Middle frontal gyrus (tissue), 1 donor: Measurements from ENCODE around the gene RAP1GAP2.
"Not testable (repeated sequence)": the region's sequence is repeated elsewhere in the genome, so short reads cannot be mapped to it uniquely, and the experiment has no call there.

Source experiments
- DNase-seq: peaks from one replicate; pipeline ENCODE4 v3.0.0-alpha.2; 2015; ENCODE audit warnings: low spot score; ENCODE audit errors: extremely low spot score

The RAP1GAP2 gene

GRCh38 chr17:2965621-2966595 is 169.7 kb downstream of the RAP1GAP2 start:
- DNase-seq: no peak

- no peak for DNase-seq
These were observed 171.3 kb downstream of the RAP1GAP2 start for GRCh38 chr17:2967515-2967914.

DNA sequence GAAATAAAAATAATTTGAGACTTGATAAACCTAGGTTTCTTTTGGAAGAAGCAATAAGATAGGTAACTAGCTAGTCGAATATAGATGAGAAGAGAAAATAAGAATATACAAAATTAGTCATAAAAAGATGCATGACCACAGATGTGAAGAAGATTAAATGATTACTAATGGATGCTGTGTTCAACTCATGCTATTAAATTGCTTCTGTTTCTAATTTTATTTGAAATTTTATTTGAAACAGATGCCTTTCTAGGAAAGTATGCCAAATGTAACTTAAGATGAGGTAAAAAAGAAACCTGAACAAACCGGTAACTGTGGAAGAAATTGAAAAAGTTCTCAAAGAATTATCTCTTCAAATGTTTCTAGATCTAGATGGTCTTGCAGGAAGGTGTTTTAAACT is 175.6 kb downstream of the RAP1GAP2 start:
- no peak for DNase-seq

GRCh38 chr17:2972749-2973148 is 176.5 kb downstream of the RAP1GAP2 start:
- no peak for DNase-seq

DNA sequence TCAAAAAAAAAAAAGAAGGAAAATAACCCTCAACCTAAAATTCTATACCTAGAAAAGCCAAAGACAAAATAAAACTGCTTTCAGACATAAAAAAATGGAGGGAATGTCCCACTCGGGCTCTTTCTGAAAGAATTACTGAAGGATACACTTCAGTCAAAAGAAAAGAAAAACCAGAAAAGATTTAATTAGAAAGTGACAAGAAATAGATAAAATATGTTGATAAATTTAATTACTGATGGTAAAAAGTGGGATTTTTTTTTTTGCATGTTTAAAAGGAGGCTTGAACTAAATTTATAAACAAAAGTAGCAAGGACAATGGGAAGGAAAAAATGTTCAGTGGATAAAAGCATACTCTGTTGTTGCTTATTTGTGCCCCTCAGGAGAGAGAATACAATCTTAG is 178.1 kb downstream of the RAP1GAP2 start:
- DNase-seq: no peak

GRCh38 chr17:2975469-2975958 is 179.3 kb downstream of the RAP1GAP2 start:
- no peak for DNase-seq

DNA sequence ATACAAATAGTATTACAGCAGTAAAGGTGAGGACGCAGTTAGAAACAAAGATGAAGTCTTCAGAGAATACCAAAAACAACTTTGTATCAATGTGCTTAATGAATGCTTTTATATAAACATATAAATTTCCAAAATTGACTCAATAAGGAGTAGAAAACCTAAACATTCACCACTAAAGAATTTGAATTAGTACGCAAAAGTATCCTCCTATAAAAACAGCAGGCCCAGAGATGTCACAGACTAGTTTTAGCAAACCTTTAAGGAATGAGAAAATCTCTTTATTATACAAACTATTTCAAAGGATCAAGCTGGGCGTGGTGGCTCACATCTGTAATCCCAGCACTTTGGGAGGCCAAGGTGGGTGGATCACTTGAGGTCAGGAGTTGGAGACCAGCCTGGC is 180.9 kb downstream of the RAP1GAP2 start:
- DNase-seq: no peak

GRCh38 chr17:2978116-2978515 is 181.9 kb downstream of the RAP1GAP2 start:
- DNase-seq: no peak

DNA sequence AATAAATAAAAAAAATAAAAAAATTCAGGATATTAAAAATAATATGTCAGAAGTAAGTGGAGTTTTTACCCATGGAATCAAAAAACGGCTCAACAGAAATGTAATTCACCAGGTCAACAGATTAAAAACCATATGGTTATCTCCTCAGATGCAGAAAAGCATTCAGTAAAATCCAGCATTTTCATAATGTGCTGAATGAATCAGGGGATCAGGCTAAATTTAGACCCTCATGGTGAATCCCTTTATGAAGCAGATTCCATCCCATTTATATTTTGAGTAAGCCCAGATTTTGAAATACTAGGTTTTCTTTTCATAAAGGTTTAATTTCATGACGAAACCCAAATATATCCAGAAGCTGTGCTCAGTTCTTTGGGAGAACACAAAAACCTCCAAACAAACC is 182.8 kb downstream of the RAP1GAP2 start:
- no peak for DNase-seq

DNA sequence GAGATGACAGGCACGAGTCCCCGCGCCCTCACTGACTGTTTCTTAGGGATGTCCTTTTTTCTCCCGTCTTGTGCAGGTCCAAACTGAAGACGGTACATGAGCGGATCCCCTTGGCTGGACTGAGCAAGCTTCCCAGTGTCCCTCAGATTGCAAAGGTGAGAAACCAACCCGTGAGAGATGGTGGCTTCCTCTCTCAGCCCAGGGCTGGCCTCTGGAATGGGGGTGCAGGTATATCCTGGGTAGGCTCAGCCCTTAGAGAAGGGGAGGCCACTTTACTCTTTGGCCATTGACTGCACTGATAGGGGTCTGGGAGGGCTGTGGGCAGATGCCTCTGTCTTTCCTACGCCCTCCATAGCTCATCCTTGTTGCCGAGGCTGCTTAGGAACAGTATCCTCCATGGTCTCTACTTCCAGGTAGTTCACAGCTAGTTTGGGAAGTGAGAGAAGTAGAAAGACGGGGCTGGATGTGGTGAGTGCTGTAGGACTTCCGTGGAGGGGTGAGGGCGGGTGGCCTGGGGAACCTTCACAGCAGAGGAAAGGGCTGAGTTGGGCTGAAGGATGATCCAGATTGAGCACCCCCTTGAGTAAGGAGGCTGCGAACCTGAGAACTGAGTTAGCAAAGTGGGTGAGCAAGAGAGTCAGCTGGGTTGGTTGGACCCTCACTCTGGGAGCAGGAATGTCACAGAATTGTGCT is 184.1 kb downstream of the RAP1GAP2 start:
- no peak for DNase-seq

- no peak for DNase-seq
These were observed 184.6 kb downstream of the RAP1GAP2 start for GRCh38 chr17:2980904-2981246.

GRCh38 chr17:2981325-2981724 is 185.1 kb downstream of the RAP1GAP2 start:
- DNase-seq: no peak

DNA sequence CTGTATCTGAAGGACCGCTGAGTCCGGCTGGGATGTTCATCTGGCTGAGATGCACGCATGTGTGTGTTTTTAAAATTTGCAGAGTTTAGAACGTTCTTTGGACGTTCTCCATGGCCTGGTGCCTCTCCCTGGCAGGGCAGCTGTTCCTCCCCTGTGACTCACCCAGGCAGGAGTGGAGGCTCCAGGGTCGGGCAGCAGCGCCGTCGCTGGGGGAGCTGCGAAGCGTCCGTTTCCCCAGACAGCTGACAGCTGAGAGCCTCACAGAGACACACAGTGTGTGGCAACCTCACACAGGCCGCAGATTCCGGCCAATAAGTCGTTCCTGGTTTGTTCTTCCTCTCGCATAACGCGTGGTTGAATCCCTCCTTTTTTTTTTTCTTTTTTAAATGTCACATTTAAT is 186.6 kb downstream of the RAP1GAP2 start:
- DNase-seq: no peak

GRCh38 chr17:2983255-2983654 is 187.0 kb downstream of the RAP1GAP2 start:
- no peak for DNase-seq

GRCh38 chr17:2985318-2985717 is 189.1 kb downstream of the RAP1GAP2 start:
- DNase-seq: no peak

DNA sequence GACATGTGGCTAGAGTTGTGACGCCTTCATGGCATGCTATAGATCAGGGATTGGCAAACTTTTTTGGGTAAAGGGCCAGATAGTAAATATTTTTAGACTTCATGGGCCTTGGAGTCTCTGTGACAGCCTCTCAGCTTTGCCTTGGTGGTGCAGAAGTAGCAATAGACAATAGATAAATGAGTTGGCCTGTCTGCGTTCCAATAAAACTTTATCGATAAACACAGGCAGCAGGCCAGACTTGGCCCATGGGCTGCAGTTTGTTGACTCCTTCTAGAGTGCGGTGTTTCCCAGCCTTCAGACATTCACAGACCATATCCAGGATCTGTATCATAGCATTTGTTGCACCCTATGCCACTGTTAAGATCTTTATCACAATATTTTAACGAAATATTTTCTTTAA is 190.7 kb downstream of the RAP1GAP2 start:
- DNase-seq: no peak

- DNase-seq: not testable (repeated sequence)
These were observed 193.2 kb downstream of the RAP1GAP2 start for GRCh38 chr17:2989396-2989795.

DNA sequence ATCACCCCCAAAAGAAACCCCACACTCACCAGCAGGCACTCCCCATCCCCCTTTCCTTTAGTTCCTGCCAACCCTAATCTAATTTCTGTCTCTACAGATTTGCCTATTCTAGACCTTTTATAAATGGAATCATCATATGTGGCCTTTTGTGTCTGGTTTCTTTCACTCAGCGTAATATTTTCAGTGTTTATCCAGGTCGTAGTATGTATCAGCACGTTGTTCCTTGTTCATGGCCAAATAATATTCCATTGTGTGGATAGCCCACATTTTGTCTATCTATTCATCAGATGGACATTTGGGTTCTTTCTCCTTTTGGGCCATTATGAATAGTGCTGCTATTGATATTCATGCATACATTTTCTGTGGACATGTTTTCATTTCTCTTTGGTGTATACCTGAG is 193.6 kb downstream of the RAP1GAP2 start:
- DNase-seq: no peak

DNA sequence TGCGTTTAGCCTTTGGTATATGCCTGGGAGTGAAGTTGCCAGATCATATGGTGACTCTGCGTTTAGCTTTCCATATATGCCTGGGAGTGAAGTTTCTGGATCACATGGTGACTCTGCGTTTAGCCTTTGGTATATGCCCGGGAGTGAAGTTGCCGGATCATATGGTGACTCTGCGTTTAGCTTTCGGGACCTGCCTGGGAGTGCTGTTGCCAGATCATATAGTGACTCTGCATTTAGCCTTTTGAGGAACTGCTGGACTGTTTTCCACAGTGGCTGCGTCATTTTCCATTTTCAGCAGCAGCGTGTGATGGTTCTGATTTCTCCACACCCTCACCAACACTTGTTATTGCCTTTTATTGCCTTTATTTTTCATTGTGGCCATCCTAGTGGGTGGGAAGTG is 194.2 kb downstream of the RAP1GAP2 start:
- DNase-seq: no peak

GRCh38 chr17:2991396-2992180 is 195.3 kb downstream of the RAP1GAP2 start:
- DNase-seq: not testable (repeated sequence)

- DNase-seq: no peak
These were observed 198.2 kb downstream of the RAP1GAP2 start for GRCh38 chr17:2994441-2994840.

GRCh38 chr17:2995377-2995776 is 199.1 kb downstream of the RAP1GAP2 start:
- DNase-seq: no peak
